GM12874 (cell line): Measurements from ENCODE around the gene SDHB.

Experiments used
- TF ChIP-seq, protein P1 (sequence below): IDR thresholded peaks from 2 replicates; pipeline ENCODE4 v1.5.1; 2011; ENCODE audit warnings: low read depth, mild to moderate bottlenecking, control low read depth, low read length, moderate library complexity; ENCODE audit not compliant: insufficient read depth

The SDHB gene

GRCh38 chr1:17070163-17070525 is 16.3 kb upstream of the SDHB start:
- TF ChIP-seq, protein P1, sequence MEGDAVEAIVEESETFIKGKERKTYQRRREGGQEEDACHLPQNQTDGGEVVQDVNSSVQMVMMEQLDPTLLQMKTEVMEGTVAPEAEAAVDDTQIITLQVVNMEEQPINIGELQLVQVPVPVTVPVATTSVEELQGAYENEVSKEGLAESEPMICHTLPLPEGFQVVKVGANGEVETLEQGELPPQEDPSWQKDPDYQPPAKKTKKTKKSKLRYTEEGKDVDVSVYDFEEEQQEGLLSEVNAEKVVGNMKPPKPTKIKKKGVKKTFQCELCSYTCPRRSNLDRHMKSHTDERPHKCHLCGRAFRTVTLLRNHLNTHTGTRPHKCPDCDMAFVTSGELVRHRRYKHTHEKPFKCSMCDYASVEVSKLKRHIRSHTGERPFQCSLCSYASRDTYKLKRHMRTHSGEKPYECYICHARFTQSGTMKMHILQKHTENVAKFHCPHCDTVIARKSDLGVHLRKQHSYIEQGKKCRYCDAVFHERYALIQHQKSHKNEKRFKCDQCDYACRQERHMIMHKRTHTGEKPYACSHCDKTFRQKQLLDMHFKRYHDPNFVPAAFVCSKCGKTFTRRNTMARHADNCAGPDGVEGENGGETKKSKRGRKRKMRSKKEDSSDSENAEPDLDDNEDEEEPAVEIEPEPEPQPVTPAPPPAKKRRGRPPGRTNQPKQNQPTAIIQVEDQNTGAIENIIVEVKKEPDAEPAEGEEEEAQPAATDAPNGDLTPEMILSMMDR, result no peak

- TF ChIP-seq, protein P1, result no peak
Measured at GRCh38 chr1:17069452-17070162, 15.8 kb upstream of the SDHB start.

GRCh38 chr1:17068789-17069188 is 15.0 kb upstream of the SDHB start:
- TF ChIP-seq, protein P1, result no peak

GRCh38 chr1:17067465-17068240 is 13.8 kb upstream of the SDHB start:
- TF ChIP-seq, protein P1, result no peak

GRCh38 chr1:17067069-17067426 is 13.2 kb upstream of the SDHB start:
- TF ChIP-seq, protein P1, result no peak

- TF ChIP-seq, protein P1, result no peak
Measured at GRCh38 chr1:17066361-17067068, 12.7 kb upstream of the SDHB start.

GRCh38 chr1:17065666-17066065 is 11.8 kb upstream of the SDHB start:
- TF ChIP-seq, protein P1, result no peak
